ES-I3 (cell line): ENCODE data around the gene SLC5A6.

ENCODE experiments used
- H3K36me3 ChIP-seq: 2 replicates; pipeline ENCODE4 v1.6.1; 2013; ENCODE audit warnings: mild to moderate bottlenecking, low read length, control low read depth, moderate library complexity; ENCODE audit not compliant: insufficient read depth
- H3K4me1 ChIP-seq: 2 replicates; pipeline ENCODE4 v1.6.1; 2013; ENCODE audit warnings: mild to moderate bottlenecking, control low read depth, low read length; ENCODE audit not compliant: insufficient read depth
- H3K9ac ChIP-seq: 2 replicates; pipeline ENCODE4 v1.6.1; 2013; ENCODE audit warnings: low read depth, mild to moderate bottlenecking, low read length, moderate library complexity
- H3K9me3 ChIP-seq: 2 replicates; pipeline ENCODE4 v1.6.1; 2013; ENCODE audit warnings: mild to moderate bottlenecking, low read length, moderate library complexity; ENCODE audit not compliant: control insufficient read depth, insufficient read depth

SLC5A6 gene

DNA sequence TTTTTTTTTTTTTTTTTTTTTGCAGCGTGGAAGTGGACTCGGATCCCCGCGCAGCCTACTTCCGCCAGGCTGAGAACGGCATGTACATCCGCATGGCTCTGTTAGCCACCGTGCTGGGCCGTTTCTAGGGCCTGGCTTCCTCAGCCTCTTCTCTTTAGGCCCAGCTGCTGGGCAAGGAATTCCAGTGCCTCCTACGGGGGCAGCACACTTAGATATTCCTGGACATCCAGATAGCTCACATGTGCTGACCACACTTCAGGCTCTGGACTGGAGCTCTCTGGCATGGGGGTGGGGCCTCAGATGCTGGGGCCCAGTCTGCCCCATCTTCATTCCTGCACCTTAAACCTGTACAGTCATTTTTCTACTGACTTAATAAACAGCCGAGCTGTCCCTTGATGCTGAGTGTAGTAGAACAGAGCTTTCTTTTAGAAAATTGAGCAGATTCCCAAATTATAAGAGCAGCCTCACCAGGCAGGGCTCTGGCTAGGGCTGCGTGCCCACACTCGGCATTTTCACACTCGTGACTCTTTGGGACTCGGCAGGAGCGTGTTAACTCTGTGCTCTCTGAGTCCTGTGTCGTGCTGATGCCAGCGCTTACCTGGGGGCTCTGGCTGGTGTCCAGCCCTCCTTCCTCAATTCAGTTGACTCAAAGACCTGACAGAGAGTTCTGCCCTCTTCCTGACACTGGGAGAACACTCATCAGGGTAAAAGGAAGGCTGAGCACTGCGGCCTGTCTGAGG is 31.5 kb upstream of the SLC5A6 start:
- no peaks in the 10 kb centered on the region for H3K4me1 ChIP-seq
- H3K9ac ChIP-seq: no peak overlapping the region
- no peaks in the 10 kb centered on the region for H3K9me3 ChIP-seq
- H3K36me3 ChIP-seq: peaks cover 34% of the 10 kb centered on the region

DNA sequence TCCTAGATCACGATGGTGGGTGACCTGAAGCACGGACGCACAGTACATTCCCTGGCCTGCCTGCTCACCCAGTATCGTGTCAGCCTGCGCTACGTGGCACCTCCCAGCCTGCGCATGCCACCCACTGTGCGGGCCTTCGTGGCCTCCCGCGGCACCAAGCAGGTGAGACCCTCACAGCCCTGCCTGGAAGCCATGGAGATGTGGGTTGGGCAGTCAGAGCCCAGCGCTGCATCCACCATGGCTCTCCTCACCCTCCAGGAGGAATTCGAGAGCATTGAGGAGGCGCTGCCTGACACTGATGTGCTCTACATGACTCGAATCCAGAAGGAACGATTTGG is 30.5 kb upstream of the SLC5A6 start:
- Histone ChIP-seq H3K9ac (no peak overlapping the region), H3K36me3 (peaks cover 35% of the 10 kb centered on the region), H3K4me1 (no peaks in the 10 kb centered on the region), H3K9me3 (no peaks in the 10 kb centered on the region)

- H3K36me3 ChIP-seq: peaks cover 40% of the 10 kb centered on the region
Measured at GRCh38 chr2:27241761-27242613, 29.9 kb upstream of the SLC5A6 start.

GRCh38 chr2:27240406-27240805 is 28.3 kb upstream of the SLC5A6 start:
- no peaks in the 10 kb centered on the region for H3K4me1 ChIP-seq
- H3K9me3 ChIP-seq: no peaks in the 10 kb centered on the region
- no peak overlapping the region for H3K9ac ChIP-seq
- H3K36me3 ChIP-seq: peaks cover 55% of the 10 kb centered on the region

More at GRCh38 chr2:27241761-27242613, 29.9 kb upstream of the SLC5A6 start:
- Histone ChIP-seq H3K4me1 (no peaks in the 10 kb centered on the region), H3K9ac (no peak overlapping the region), H3K9me3 (no peaks in the 10 kb centered on the region)

DNA sequence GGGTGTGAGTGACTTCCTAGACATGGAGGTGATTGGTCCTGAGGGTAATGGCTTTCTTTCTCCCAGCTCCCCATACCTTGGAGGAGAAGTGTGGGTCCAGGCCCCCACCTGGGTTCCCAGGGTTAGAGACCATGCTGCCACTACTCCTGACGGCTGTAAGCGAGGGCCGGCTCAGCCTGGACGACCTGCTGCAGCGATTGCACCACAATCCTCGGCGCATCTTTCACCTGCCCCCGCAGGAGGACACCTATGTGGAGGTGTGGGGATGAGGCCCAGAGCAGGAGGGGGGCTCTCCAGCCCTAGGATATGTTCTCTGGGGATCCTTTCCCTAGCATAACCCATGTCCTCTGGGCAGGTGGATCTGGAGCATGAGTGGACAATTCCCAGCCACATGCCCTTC is 26.9 kb upstream of the SLC5A6 start:
- no peaks in the 10 kb centered on the region for H3K9me3 ChIP-seq
- H3K36me3 ChIP-seq: peaks cover 61% of the 10 kb centered on the region
- H3K9ac ChIP-seq: no peak overlapping the region
- H3K4me1 ChIP-seq: no peaks in the 10 kb centered on the region

- H3K9me3 ChIP-seq: no peaks in the 10 kb centered on the region
- no peaks in the 10 kb centered on the region for H3K4me1 ChIP-seq
- peaks cover 60% of the 10 kb centered on the region for H3K36me3 ChIP-seq
- H3K9ac ChIP-seq: no peak overlapping the region
Measured at GRCh38 chr2:27237341-27237945, 25.4 kb upstream of the SLC5A6 start.

DNA sequence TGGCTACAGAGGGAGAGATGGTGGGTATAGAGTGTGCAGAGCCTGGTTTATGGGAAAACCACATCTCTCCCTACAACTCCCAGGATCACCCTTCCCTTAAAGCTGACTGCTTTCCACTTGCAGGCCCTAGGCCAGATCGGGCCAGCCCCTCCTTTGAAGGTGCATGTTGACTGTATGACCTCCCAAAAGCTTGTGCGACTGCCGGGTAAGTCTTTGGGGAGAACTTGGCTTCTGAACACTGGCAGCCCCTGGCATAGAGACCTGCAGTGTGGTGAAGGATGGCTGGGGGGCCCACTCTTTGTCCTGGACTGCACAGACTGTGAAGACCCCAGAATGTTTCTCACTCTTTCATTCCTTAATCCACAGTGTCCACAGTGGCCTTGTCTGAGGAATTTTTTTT is 24.6 kb upstream of the SLC5A6 start:
- H3K36me3 ChIP-seq: peaks cover 61% of the 10 kb centered on the region
- no peak overlapping the region for H3K9ac ChIP-seq

DNA sequence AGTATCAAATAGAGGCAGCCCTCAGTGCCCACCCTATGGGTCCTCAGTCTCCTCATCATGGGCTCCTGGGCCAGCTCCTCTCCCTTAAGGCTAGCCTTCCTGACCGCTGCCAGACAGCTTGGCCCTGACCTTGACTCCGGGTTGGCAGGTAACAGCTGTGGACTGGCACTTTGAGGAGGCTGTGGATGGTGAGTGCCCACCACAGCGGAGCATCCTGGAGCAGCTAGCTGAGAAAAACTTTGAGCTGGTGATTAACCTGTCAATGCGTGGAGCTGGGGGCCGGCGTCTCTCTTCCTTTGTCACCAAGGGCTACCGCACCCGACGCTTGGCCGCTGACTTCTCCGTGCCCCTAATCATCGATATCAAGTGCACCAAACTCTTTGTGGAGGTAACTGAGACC is 24.1 kb upstream of the SLC5A6 start:
- peaks cover 66% of the 10 kb centered on the region for H3K36me3 ChIP-seq
- H3K9me3 ChIP-seq: no peaks in the 10 kb centered on the region
- no peaks in the 10 kb centered on the region for H3K4me1 ChIP-seq
- H3K9ac ChIP-seq: no peak overlapping the region

More for the DNA sequence above, 24.6 kb upstream of the SLC5A6 start:
- Histone ChIP-seq H3K9me3 (no peaks in the 10 kb centered on the region), H3K4me1 (no peaks in the 10 kb centered on the region)

DNA sequence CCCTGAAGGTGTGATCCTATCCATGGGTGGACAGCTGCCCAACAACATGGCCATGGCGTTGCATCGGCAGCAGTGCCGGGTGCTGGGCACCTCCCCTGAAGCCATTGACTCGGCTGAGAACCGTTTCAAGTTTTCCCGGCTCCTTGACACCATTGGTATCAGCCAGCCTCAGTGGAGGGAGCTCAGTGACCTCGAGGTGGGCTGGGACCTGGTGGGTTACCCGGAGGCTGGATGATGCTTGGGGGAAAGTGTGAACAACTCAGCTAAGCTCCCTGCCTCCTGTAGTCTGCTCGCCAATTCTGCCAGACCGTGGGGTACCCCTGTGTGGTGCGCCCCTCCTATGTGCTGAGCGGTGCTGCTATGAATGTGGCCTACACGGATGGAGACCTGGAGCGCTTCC is 21.3 kb upstream of the SLC5A6 start:
- Histone ChIP-seq H3K9me3 (no peaks in the 10 kb centered on the region), H3K9ac (no peak overlapping the region), H3K4me1 (no peaks in the 10 kb centered on the region), H3K36me3 (peaks cover 47% of the 10 kb centered on the region)

GRCh38 chr2:27231921-27232320 is 19.9 kb upstream of the SLC5A6 start:
- Histone ChIP-seq H3K36me3 (peaks cover 46% of the 10 kb centered on the region), H3K9ac (no peak overlapping the region), H3K9me3 (no peaks in the 10 kb centered on the region), H3K4me1 (no peaks in the 10 kb centered on the region)

DNA sequence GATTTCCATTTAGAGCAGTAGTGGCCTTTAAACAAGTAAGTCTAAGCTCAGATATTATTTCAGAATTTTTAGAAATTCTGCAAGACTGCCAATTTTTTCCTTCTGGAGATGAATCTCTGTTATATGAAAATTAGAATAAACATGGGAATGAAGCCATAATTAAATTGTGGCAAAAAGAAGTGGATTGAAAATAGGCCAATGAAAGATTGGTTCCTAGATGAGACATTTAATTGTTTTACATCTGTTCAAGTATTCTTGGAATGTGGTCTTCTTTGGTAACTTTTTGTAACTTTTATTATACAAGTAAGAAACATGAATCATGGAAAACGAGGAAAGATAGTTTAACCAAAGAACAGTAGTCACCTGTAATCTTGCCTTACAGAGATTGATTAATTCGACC is 15.4 kb upstream of the SLC5A6 start:
- H3K4me1 ChIP-seq: no peaks in the 10 kb centered on the region
- H3K36me3 ChIP-seq: peaks cover 41% of the 10 kb centered on the region
- H3K9ac ChIP-seq: no peak overlapping the region
- H3K9me3 ChIP-seq: no peaks in the 10 kb centered on the region

- Histone ChIP-seq H3K9me3 (no peaks in the 10 kb centered on the region), H3K4me1 (no peaks in the 10 kb centered on the region), H3K9ac (no peak overlapping the region), H3K36me3 (peaks cover 32% of the 10 kb centered on the region)
Measured at GRCh38 chr2:27225526-27225925, 13.5 kb upstream of the SLC5A6 start.

- Histone ChIP-seq H3K9me3 (no peaks in the 10 kb centered on the region), H3K9ac (no peak overlapping the region), H3K4me1 (0 out of 2 replicates have a peak, but pooled peaks cover 1% of the 10 kb centered on the region), H3K36me3 (peaks cover 45% of the 10 kb centered on the region)
Measured at GRCh38 chr2:27223416-27223815, 11.3 kb upstream of the SLC5A6 start.

DNA sequence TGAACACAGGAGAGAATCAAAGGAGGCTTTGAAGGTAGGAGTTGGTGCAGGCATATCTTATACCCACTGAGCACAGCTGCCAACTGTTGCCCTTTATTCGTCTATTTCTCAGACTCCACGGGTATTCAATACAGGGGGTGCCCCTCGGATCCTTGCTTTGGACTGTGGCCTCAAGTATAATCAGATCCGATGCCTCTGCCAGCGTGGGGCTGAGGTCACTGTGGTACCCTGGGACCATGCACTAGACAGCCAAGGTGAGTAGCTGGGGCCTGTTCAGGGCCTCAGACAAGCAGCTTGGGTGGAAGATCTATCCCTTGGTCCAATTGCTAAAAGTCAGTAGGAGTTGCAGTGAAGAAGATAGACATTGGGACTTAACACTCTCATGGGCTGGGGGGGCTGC is 10.3 kb upstream of the SLC5A6 start:
- no peak overlapping the region for H3K9ac ChIP-seq
- H3K4me1 ChIP-seq: 0 out of 2 replicates have a peak, but pooled peaks cover 7% of the 10 kb centered on the region
- H3K36me3 ChIP-seq: peaks cover 47% of the 10 kb centered on the region
- no peaks in the 10 kb centered on the region for H3K9me3 ChIP-seq
